GM23338 (cell line): ENCODE measurements around the gene DLG2.

Source experiments
- CREB1 ChIP-seq: fragments of 250-450 bp; sonication (Bioruptor Pico); IDR thresholded peaks from 2 replicates; pipeline ENCODE4 v1.5.0; 2020; ENCODE audit warnings: low read depth, mild to moderate bottlenecking, moderate library complexity
- EZH2 ChIP-seq: fragments of 200-600 bp; sonication (generic); IDR thresholded peaks from one replicate; pipeline ENCODE4 v1.8.0; 2017; ENCODE audit warnings: antibody characterized with exemption, mild to moderate bottlenecking, low read depth; ENCODE audit not compliant: unreplicated experiment
- EZH2phosphoT487 ChIP-seq: fragments of 200-600 bp; sonication (generic); IDR thresholded peaks from one replicate; pipeline ENCODE4 v1.8.1; 2018; ENCODE audit warnings: antibody characterized with exemption; ENCODE audit not compliant: unreplicated experiment
- JUNB ChIP-seq: IDR thresholded peaks from one replicate; pipeline ENCODE4 v1.6.1; 2016; ENCODE audit warnings: antibody characterized with exemption; ENCODE audit not compliant: unreplicated experiment
- NANOG ChIP-seq: IDR thresholded peaks from 2 replicates; pipeline ENCODE4 v1.6.1; 2016; ENCODE audit warnings: antibody characterized with exemption, borderline replicate concordance
- POLR2AphosphoS5 ChIP-seq: IDR thresholded peaks from 2 replicates; pipeline ENCODE4 v1.6.1; 2016; ENCODE audit warnings: antibody characterized with exemption, low read depth
- STAT1 ChIP-seq: IDR thresholded peaks from one replicate; pipeline ENCODE4 v1.6.1; 2016; ENCODE audit warnings: antibody characterized with exemption; ENCODE audit not compliant: unreplicated experiment
- ZNF331 ChIP-seq: fragments of 250-450 bp; sonication (Bioruptor Pico); IDR thresholded peaks from 2 replicates; pipeline ENCODE4 v1.5.0; 2020; ENCODE audit warnings: low read depth, mild to moderate bottlenecking, moderate library complexity
- TF ChIP-seq, protein P1 (sequence below), 2 experiments: fragments of 200-600 bp in 1 of 2; sonication (generic) in 1 of 2; conservative IDR thresholded peaks; 2 replicates each; pipeline versions ENCODE4 v1.5.1 to v1.6.1; 2016 to 2017; ENCODE audit warnings: antibody characterized with exemption in 2 of 2, low read depth in 2 of 2, mild to moderate bottlenecking in 2 of 2, moderate library complexity in 1 of 2
- TF ChIP-seq, protein P2 (sequence below): IDR thresholded peaks from one replicate; pipeline ENCODE4 v1.6.1; 2018; ENCODE audit warnings: antibody characterized with exemption; ENCODE audit not compliant: unreplicated experiment
- TF ChIP-seq, protein P3 (sequence below): IDR thresholded peaks from 2 replicates; pipeline ENCODE4 v1.6.1; 2016; ENCODE audit warnings: antibody characterized with exemption

DNA sequence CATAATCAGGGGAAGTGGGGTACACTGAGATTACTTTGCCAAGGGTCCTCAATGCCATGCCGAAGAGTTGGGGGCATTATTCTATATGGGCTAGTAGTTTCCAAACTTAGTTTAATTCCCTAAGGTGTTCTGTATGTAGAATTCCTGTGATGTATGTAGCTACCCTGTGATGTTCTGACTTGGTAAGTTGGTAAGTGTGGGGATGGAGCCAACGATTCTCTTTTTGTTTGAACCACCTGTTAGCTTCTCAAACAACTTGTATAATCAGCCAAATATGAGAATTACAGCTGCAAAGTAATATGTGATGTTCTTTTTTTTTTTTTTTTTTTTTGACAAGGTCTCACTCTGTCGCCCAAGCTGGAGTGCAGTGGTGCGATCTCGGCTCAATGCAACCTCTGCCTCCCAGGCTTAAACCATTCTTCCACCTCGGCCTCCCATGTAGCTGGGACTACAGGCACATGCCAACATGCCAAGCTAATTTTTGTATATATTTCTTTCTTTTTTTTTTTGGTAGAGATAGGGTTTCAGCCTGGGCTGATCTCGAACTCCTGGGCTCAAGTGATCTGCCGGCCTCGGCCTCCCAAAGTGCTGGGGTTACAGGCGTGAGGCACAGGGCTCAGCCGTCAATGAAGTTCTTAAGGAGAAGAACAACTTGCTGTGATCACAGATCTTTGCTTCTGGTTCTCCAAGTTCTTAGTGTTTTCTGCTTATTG is 2025.8 kb downstream of the DLG2 start:
- TF ChIP-seq JUNB (no peak), EZH2 (no peak), POLR2AphosphoS5 (no peak), CREB1 (CRISPR knock-in tag) (no peak), NANOG (no peak), ZNF331 (no peak), EZH2phosphoT487 (no peak), STAT1 (no peak)
- TF ChIP-seq, protein P1, sequence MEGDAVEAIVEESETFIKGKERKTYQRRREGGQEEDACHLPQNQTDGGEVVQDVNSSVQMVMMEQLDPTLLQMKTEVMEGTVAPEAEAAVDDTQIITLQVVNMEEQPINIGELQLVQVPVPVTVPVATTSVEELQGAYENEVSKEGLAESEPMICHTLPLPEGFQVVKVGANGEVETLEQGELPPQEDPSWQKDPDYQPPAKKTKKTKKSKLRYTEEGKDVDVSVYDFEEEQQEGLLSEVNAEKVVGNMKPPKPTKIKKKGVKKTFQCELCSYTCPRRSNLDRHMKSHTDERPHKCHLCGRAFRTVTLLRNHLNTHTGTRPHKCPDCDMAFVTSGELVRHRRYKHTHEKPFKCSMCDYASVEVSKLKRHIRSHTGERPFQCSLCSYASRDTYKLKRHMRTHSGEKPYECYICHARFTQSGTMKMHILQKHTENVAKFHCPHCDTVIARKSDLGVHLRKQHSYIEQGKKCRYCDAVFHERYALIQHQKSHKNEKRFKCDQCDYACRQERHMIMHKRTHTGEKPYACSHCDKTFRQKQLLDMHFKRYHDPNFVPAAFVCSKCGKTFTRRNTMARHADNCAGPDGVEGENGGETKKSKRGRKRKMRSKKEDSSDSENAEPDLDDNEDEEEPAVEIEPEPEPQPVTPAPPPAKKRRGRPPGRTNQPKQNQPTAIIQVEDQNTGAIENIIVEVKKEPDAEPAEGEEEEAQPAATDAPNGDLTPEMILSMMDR (conservative IDR thresholded peaks at IDR 0.05; ENCODE audit: low read depth in 2 of 2) = no peak
- TF ChIP-seq, protein P2, sequence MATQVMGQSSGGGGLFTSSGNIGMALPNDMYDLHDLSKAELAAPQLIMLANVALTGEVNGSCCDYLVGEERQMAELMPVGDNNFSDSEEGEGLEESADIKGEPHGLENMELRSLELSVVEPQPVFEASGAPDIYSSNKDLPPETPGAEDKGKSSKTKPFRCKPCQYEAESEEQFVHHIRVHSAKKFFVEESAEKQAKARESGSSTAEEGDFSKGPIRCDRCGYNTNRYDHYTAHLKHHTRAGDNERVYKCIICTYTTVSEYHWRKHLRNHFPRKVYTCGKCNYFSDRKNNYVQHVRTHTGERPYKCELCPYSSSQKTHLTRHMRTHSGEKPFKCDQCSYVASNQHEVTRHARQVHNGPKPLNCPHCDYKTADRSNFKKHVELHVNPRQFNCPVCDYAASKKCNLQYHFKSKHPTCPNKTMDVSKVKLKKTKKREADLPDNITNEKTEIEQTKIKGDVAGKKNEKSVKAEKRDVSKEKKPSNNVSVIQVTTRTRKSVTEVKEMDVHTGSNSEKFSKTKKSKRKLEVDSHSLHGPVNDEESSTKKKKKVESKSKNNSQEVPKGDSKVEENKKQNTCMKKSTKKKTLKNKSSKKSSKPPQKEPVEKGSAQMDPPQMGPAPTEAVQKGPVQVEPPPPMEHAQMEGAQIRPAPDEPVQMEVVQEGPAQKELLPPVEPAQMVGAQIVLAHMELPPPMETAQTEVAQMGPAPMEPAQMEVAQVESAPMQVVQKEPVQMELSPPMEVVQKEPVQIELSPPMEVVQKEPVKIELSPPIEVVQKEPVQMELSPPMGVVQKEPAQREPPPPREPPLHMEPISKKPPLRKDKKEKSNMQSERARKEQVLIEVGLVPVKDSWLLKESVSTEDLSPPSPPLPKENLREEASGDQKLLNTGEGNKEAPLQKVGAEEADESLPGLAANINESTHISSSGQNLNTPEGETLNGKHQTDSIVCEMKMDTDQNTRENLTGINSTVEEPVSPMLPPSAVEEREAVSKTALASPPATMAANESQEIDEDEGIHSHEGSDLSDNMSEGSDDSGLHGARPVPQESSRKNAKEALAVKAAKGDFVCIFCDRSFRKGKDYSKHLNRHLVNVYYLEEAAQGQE = no peak
- TF ChIP-seq, protein P3, sequence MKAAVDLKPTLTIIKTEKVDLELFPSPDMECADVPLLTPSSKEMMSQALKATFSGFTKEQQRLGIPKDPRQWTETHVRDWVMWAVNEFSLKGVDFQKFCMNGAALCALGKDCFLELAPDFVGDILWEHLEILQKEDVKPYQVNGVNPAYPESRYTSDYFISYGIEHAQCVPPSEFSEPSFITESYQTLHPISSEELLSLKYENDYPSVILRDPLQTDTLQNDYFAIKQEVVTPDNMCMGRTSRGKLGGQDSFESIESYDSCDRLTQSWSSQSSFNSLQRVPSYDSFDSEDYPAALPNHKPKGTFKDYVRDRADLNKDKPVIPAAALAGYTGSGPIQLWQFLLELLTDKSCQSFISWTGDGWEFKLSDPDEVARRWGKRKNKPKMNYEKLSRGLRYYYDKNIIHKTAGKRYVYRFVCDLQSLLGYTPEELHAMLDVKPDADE = no peak
